Right ventricle myocardium inferior (tissue), 1 donor: Measurements from ENCODE around the gene TEX35. TPM values are rescaled to one million over a fixed set of nuclear protein-coding genes. Genes with fewer than 3 reads are reported as not detected.
"Not testable (repeated sequence)": the region's sequence is repeated elsewhere in the genome, so short reads cannot be mapped to it uniquely, and the experiment has no call there.

Experiments
- ATAC-seq: fragments of 200-7000 bp; cut with Tn5 transposase; one replicate; pipeline ENCODE4 v1.9.1; 2020; ENCODE audit warnings: mild to moderate bottlenecking, moderate library complexity
- DNase-seq: peaks from one replicate; pipeline ENCODE4 v3.0.0; 2021; ENCODE audit errors: missing footprints
- intact Hi-C: fragments of 100-400 bp; cut with DNase I; formaldehyde crosslinking; loops from one replicate; pipeline ENCODE4 v1.11.0; 2022
- total RNA-seq: library from RNA; stranded (reverse); fragmentation: NEBNext Ultra II Directional; extraction: Animal tissue kit (Norgen Biotek cat#: 25700); gene quantifications from one replicate; pipeline ENCODE4 v1.2.1, GENCODE V29; 2021
- donor health status: DM: no; HTN: yes; CAD: no; lungs with severe emphysema.

Gene TEX35
- total RNA-seq, 1 donor from 2014 or later = not detected

- intact Hi-C loops = no loop called here
- no peak for ATAC-seq
- no peak for DNase-seq
Measured at GRCh38 chr1:178492341-178492740, 20.6 kb upstream of the TEX35 start.

- no peak for ATAC-seq
- intact Hi-C loops = no loop called here
- no peak for DNase-seq
Measured at GRCh38 chr1:178493301-178493741, 19.6 kb upstream of the TEX35 start.

GRCh38 chr1:178494569-178494971 lies 18.3 kb upstream of the TEX35 start:
- intact Hi-C loops = no loop called here
- ATAC-seq = peak; percentile 62
- DNase-seq = no peak

- ATAC-seq (peak; percentile 36), DNase-seq (no peak)
- intact Hi-C loops = no loop called here
Measured at GRCh38 chr1:178495158-178495557, 17.8 kb upstream of the TEX35 start.

- DNase-seq = no peak
- intact Hi-C loops = no loop called here
- no peak for ATAC-seq
Measured at GRCh38 chr1:178495741-178496409, 17.0 kb upstream of the TEX35 start.

GRCh38 chr1:178496410-178497135 lies 16.3 kb upstream of the TEX35 start, which contains the start of gene CLEC20A:
Gene CLEC20A, minus strand, starts transcription at chr1:178496964. Its CDS starts 25 bp downstream, at chr1:178496939.
- intact Hi-C loops = no loop called here
- ATAC-seq (no peak), DNase-seq (no peak)

GRCh38 chr1:178497903-178498478 lies 14.9 kb upstream of the TEX35 start:
- DNase-seq = no peak
- intact Hi-C loops = no loop called here
- no peak for ATAC-seq

- DNase-seq = no peak
- no peak for ATAC-seq
- intact Hi-C loops = no loop called here
Measured at GRCh38 chr1:178498896-178499675, 13.8 kb upstream of the TEX35 start.

GRCh38 chr1:178500091-178500770 lies 12.7 kb upstream of the TEX35 start:
- DNase-seq (no peak), ATAC-seq (no peak)
- intact Hi-C loops = loop anchor here (2.0 kb wide), 1 partner anchor 189 kb away; no protein-coding TSS in a partner anchor

- intact Hi-C loops = loop anchor here (2.0 kb wide), 1 partner anchor 190 kb away; no protein-coding TSS in a partner anchor
- DNase-seq (no peak), ATAC-seq (no peak)
Measured at GRCh38 chr1:178500936-178501554, 11.9 kb upstream of the TEX35 start.

GRCh38 chr1:178501705-178502329 lies 11.1 kb upstream of the TEX35 start:
- intact Hi-C loops = loop anchor here (2.0 kb wide), 1 partner anchor 191 kb away; no protein-coding TSS in a partner anchor
- ATAC-seq = peak; percentile 75
- peak; percentile 78 for DNase-seq

GRCh38 chr1:178502330-178502714 lies 10.6 kb upstream of the TEX35 start:
- no peak for DNase-seq
- intact Hi-C loops = no loop called here
- no peak for ATAC-seq

GRCh38 chr1:178502856-178503255 lies 10.1 kb upstream of the TEX35 start:
- intact Hi-C loops = no loop called here
- DNase-seq (no peak), ATAC-seq (no peak)

GRCh38 chr1:178503316-178503715 lies 9.6 kb upstream of the TEX35 start:
- ATAC-seq, DNase-seq, intact Hi-C loops: not testable (repeated sequence)

GRCh38 chr1:178503849-178504248 lies 9.1 kb upstream of the TEX35 start:
- DNase-seq (no peak), ATAC-seq (no peak)
- intact Hi-C loops = no loop called here

- intact Hi-C loops = no loop called here
- no peak for ATAC-seq
- DNase-seq = no peak
Measured at GRCh38 chr1:178504286-178504685, 8.6 kb upstream of the TEX35 start.

- intact Hi-C loops = no loop called here
- ATAC-seq (no peak), DNase-seq (no peak)
Measured at GRCh38 chr1:178506177-178506576, 6.7 kb upstream of the TEX35 start.

GRCh38 chr1:178506669-178507068 lies 6.2 kb upstream of the TEX35 start:
- ATAC-seq = no peak
- intact Hi-C loops = no loop called here
- no peak for DNase-seq
